Gastroesophageal sphincter (tissue), 4 donors: ENCODE results near the gene BMPR1A. TPM values are rescaled to one million over a fixed set of nuclear protein-coding genes. Genes with fewer than 3 reads are reported as not detected.

ENCODE experiments used
- ATAC-seq: fragments of 150-250 bp; one replicate; pipeline ENCODE4 v1.9.1; 2016; ENCODE audit warnings: mild to moderate bottlenecking, moderate library complexity
- H3K27ac ChIP-seq, 4 donors: fragments of 200-600 bp; sonication (generic) in 3 of 4; 1 replicate in 3 of 4; 2 replicates in 1 of 4; pipeline ENCODE4 v1.5.1; 2016 to 2019
- H3K27me3 ChIP-seq: fragments of 200-600 bp; sonication (generic); one replicate; pipeline ENCODE4 v1.5.1; 2019
- H3K36me3 ChIP-seq, 2 donors: fragments of 200-600 bp; sonication (generic); one replicate each; pipeline ENCODE4 v1.5.1; 2019; ENCODE audit warnings: control low read depth in 1 of 2
- H3K4me1 ChIP-seq, 3 donors: fragments of 200-600 bp; sonication (generic); 1 replicate in 2 of 3; 2 replicates in 1 of 3; pipeline ENCODE4 v1.5.1; 2016 to 2019; ENCODE audit warnings: control low read depth in 2 of 3
- H3K4me3 ChIP-seq, 2 donors: fragments of 200-600 bp; sonication (generic); one replicate each; pipeline ENCODE4 v1.5.1; 2019; ENCODE audit warnings: mild to moderate bottlenecking in 1 of 2, moderate library complexity in 1 of 2
- H3K9me3 ChIP-seq, 3 donors: fragments of 200-600 bp; sonication (generic); one replicate each; pipeline ENCODE4 v1.5.1; 2017 to 2019; ENCODE audit warnings: control low read depth in 2 of 3
- CTCF ChIP-seq, 4 experiments: fragments of 200-600 bp in 2 of 4; fragments of 450-650 bp in 2 of 4; sonication (generic) in 1 of 4; IDR thresholded peaks; one replicate each; pipeline ENCODE4 v1.5.1; 2017 to 2019; ENCODE audit warnings: antibody characterized with exemption in 4 of 4, mild to moderate bottlenecking in 2 of 4, moderate library complexity in 2 of 4
- EP300 ChIP-seq: sonication (generic); formaldehyde crosslinking; IDR thresholded peaks from one replicate; pipeline ENCODE4 v1.6.1; 2017; ENCODE audit warnings: antibody characterized with exemption, mild to moderate bottlenecking
- POLR2A ChIP-seq, 2 donors: fragments of 450-650 bp; IDR thresholded peaks; one replicate each; pipeline ENCODE4 v1.6.1; 2017; ENCODE audit warnings: antibody characterized with exemption in 2 of 2, mild to moderate bottlenecking in 2 of 2, moderate library complexity in 1 of 2
- POLR2AphosphoS5 ChIP-seq: sonication (generic); formaldehyde crosslinking; IDR thresholded peaks from one replicate; pipeline ENCODE4 v1.6.1; 2017; ENCODE audit warnings: antibody characterized with exemption
- WGBS, 2 donors: methylation state at CpG; one replicate each; pipeline ENCODE4 v1.1.5; 2018; ENCODE audit warnings: low coverage in 1 of 2; 5-methylcytosine and 5-hydroxymethylcytosine counted together
- total RNA-seq, 4 donors: library from RNA; depleted of rRNA; stranded (reverse); fragments of >200 nt; gene quantifications; one replicate each; pipeline ENCODE4 v1.1.0, GENCODE V29; 2016

The BMPR1A gene
- total RNA-seq, 4 donors from 2014 or later = 91.5 to 121 (median 117) TPM

GRCh38 chr10:86967481-86967941 is 211.1 kb downstream of the BMPR1A start:
- no peak for TF ChIP-seq EP300
- no peak for TF ChIP-seq POLR2A (IDR thresholded peaks at IDR 0.05)
- TF ChIP-seq CTCF (IDR thresholded peaks at IDR 0.05) = no peak
- no peak for TF ChIP-seq POLR2AphosphoS5
- 79% methylated on average over 4 of the region's 7 CpGs; no CpG with 5 or more reads in 1 of the 2 donors for WGBS, 2 donors
- Histone ChIP-seq H3K9me3 (no peaks in the 10 kb centered on the region), H3K36me3 (no peaks in the 10 kb centered on the region), H3K27ac (peak overlapping the region in 3 of 4 donors; percentile 95 to 99 (median 99)), H3K4me1 (peaks cover 0 to 78% (median 41%) of the 10 kb centered on the region in 3 donors), H3K4me3 (peak overlapping the region in 1 of 2 donors; percentile 69), H3K27me3 (no peaks in the 10 kb centered on the region)
- ATAC-seq = no peak

GRCh38 chr10:86968271-86968993 is 212.0 kb downstream of the BMPR1A start, which contains the start of gene ADIRF:
ADIRF (plus strand) TSS chr10:86968482; CDS start chr10:86968545, 63 bp downstream.
- H3K4me3 ChIP-seq = peak within 1 kb of the TSS; percentile 65 to 69
- H3K4me1 ChIP-seq = peaks cover 0 to 79% (median 41%) of the 10 kb centered on the region in 3 donors
- H3K36me3 ChIP-seq = no peaks in the 10 kb centered on the region
- ATAC-seq = no peak
- H3K27me3 ChIP-seq = no peaks in the 10 kb centered on the region
- peak within 1 kb of the TSS; percentile 95 to 99 (median 98) for H3K27ac ChIP-seq
- TF ChIP-seq POLR2AphosphoS5 = peak; percentile 88
- peak; percentile 78 to 79 for TF ChIP-seq POLR2A (IDR thresholded peaks at IDR 0.05)
- TF ChIP-seq CTCF (IDR thresholded peaks at IDR 0.05) = no peak
- WGBS, 2 donors = 20% methylated on average over 1 of the region's 59 CpGs; no CpG with 5 or more reads in 1 of the 2 donors
- H3K9me3 ChIP-seq = no peaks in the 10 kb centered on the region

- TF ChIP-seq CTCF (IDR thresholded peaks at IDR 0.05) = no peak
- no peak for TF ChIP-seq EP300
- TF ChIP-seq POLR2AphosphoS5 = no peak
- TF ChIP-seq POLR2A (IDR thresholded peaks at IDR 0.05) = no peak
- Histone ChIP-seq H3K27me3 (no peaks in the 10 kb centered on the region), H3K4me1 (peaks cover 0 to 82% (median 41%) of the 10 kb centered on the region in 3 donors), H3K27ac (peak overlapping the region; percentile 95 to 99 (median 98)), H3K36me3 (no peaks in the 10 kb centered on the region), H3K9me3 (no peaks in the 10 kb centered on the region), H3K4me3 (peak overlapping the region; percentile 65 to 69)
- ATAC-seq = no peak
- 19 to 47% methylated on average over 5 to 7 of the region's 9 CpGs for WGBS, 2 donors
Measured at GRCh38 chr10:86968994-86969355, 212.6 kb downstream of the BMPR1A start.

GRCh38 chr10:86969421-86970041 is 213.1 kb downstream of the BMPR1A start:
- WGBS, 2 donors = 8% methylated on average over 2 of the region's 8 CpGs; no CpG with 5 or more reads in 1 of the 2 donors
- H3K9me3 ChIP-seq = no peaks in the 10 kb centered on the region
- no peak for ATAC-seq

More at GRCh38 chr10:86969421-86970041, 213.1 kb downstream of the BMPR1A start:
- Histone ChIP-seq H3K36me3 (no peaks in the 10 kb centered on the region), H3K4me3 (peak overlapping the region; percentile 65 to 69), H3K27me3 (no peaks in the 10 kb centered on the region), H3K27ac (peak overlapping the region; percentile 95 to 99 (median 98)), H3K4me1 (peaks cover 0 to 82% (median 41%) of the 10 kb centered on the region in 3 donors)
- no peak for TF ChIP-seq EP300
- TF ChIP-seq POLR2A (IDR thresholded peaks at IDR 0.05) = no peak
- no peak for TF ChIP-seq POLR2AphosphoS5
- TF ChIP-seq CTCF (IDR thresholded peaks at IDR 0.05) = no peak
